GM19463 (cell line): Measurements from ENCODE around the gene XYLT2.
"Not testable (repeated sequence)": the region's sequence is repeated elsewhere in the genome, so short reads cannot be mapped to it uniquely, and the experiment has no call there.

Source experiments
- ATAC-seq: cut with Tn5 transposase; IDR thresholded peaks from one replicate; pipeline ENCODE4 v1.9.1; 2021; ENCODE audit warnings: mild to moderate bottlenecking, moderate library complexity; ENCODE audit not compliant: unreplicated experiment

Gene XYLT2

GRCh38 chr17:50319306-50320004, 26.5 kb upstream of the XYLT2 start:
- ATAC-seq, result no peak

GRCh38 chr17:50322271-50322670, 23.7 kb upstream of the XYLT2 start:
- ATAC-seq, result no peak

DNA sequence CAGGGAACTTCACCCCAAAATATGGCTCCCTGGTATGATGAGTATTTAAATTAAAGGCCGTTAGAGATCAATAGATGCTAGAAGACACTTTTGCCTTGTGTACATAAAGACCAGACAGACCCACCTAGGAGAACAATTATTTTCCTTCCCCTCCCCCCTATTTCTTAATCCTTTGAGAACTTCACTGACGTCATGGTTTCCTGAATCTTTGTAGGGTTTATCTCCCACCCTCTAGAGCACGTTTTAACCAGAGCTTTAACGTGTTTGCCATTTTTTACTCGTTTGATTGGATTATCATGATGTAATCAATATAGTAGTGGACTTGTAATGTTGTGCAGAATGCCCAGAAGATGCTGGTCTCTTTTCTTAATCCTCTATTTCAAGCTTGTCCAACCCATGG, 22.9 kb upstream of the XYLT2 start:
- no peak for ATAC-seq

DNA sequence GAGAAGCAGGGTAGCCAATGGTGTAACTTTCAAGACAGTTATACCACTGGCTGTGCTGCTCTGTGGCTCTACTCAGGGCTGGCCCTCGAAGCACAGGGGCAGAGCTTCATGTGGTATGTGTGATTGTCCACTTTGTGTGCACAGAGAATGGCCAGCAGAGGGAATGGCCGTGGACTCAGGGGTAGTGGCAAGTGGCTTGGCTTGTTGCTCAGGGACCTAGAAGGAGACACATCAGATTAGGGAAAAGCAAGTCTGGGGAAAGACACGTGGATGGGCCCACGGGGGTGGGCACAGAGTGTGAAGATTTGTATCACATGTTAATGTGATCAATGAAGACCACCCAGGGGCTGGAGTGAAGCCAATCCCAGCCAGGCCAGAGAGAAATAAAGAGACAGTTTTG, 20.0 kb upstream of the XYLT2 start:
- no peak for ATAC-seq

- ATAC-seq, result peak; percentile 51
Measured at GRCh38 chr17:50326831-50327364, 19.0 kb upstream of the XYLT2 start.

DNA sequence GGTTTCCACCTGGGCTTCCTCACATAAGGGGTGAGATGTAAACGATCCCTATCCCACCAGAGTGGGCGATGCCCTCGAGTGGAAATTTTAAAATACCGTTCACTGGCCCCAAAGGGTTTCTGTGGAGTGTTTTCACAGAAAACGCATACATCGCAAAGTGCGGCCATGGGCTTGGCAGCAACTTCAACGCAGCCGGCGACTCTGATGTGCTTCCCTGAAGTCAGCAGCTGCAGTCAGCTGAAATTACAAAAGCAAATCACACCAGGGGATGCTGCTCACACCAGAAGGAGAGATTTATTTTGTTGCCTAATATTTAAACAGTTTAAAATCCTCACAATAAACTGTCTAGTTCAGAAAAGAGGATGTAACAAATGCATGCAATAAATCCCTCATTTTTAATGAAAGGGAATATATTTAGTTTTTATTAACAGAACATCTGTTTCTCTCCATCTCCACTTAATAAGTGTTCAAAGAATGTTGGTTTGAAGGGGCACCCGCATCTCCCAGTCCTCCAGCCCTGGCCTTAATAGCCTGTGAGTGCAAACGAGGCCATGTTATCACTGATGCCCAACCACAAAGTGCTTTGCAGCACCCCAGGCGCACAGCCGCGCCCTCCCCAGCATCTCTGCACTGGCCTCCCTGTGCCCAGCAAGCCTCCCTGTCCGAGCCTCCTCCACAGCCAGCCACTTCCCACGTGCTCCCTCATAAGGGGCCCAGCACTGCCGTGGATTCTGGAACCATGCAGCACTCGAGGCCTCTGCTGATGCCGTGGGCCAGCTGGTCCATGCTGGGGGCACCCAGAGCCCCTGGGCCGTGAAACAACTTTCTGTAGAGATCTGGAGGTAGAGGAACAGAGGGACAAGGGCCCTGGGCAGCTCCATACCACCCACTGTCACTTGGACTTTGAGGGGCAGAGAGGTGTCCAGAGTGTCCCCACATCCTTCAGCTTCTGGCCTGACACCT, 17.3 kb upstream of the XYLT2 start:
- ATAC-seq, result no peak

DNA sequence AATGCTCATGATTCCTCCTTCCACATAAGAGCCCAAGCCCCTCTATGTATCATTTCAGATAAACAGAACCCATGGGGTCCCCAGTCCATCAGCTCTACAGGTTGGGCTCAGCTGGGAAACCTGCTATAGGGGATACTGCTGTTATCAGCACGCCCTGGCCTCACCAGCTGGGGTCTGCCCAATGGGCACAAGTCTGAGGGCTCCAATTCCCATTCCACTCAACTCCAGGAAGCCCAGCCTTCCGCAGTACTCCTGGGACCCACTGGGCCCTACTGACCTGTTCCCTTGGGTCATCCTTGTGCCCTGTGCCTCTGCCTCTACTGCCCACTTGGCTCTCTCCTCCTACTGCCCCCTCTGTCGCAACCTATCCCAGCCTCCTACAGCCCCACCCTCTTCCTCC, 16.2 kb upstream of the XYLT2 start:
- ATAC-seq, result no peak

- ATAC-seq, result no peak
Measured at GRCh38 chr17:50330151-50330775, 15.7 kb upstream of the XYLT2 start.

DNA sequence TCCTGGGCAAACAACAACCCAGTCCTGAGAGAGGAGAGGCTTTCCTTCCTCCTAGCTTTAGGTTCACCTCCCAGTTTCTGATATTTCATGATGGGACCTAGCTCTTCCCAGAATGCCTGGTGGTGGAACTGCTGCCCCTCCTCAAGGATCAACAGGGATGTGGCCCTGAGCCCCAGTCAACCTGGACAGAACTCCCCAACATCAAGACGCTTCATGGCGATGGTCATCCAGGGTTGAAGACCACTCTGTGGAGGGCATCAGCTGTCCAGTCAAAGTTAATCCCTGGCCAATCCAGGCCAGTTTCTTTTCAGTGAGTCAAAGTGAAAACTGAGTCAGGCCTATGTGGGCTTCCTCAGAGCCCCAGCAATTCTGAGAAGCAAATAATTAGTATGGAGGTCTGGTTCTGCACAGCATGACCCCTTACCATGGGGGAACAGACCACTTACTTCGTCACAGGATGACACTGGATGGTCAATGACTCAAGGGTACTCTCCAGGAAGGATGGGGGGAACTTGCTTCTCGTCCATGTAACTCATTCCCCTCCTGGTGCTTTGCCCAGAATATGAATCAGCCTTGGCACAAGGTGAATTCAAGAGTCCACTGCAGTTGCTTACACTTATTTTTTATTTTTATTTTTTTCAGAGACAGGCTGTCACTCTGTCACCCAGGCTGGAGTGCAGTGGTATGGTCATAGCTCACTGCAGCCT, 14.7 kb upstream of the XYLT2 start:
- ATAC-seq, result no peak

- no peak for ATAC-seq
Measured at GRCh38 chr17:50332196-50332595, 13.7 kb upstream of the XYLT2 start.

GRCh38 chr17:50333291-50334057, 12.5 kb upstream of the XYLT2 start:
- not testable (repeated sequence) for ATAC-seq

- ATAC-seq, result no peak
Measured at GRCh38 chr17:50337956-50338355, 8.0 kb upstream of the XYLT2 start.

DNA sequence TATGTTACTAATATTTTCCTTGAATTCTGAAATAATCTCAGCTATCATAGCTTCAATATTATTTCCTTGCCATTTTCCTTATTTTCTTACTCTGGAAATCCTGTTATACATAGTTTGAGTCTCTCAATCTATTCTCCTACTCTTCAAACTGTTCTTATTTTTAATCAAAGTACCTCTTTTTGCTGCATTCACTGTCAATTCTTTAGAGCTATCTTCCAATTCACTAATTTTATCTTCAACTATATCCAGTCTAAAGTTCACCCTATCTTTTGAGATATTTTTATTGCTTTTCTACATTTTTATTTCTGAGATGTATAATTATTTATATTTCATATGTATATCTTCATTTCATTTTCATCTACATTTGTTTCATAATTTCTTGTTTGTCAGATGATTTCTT, 7.3 kb upstream of the XYLT2 start:
- ATAC-seq, result no peak

GRCh38 chr17:50339381-50339780, 6.5 kb upstream of the XYLT2 start:
- no peak for ATAC-seq

DNA sequence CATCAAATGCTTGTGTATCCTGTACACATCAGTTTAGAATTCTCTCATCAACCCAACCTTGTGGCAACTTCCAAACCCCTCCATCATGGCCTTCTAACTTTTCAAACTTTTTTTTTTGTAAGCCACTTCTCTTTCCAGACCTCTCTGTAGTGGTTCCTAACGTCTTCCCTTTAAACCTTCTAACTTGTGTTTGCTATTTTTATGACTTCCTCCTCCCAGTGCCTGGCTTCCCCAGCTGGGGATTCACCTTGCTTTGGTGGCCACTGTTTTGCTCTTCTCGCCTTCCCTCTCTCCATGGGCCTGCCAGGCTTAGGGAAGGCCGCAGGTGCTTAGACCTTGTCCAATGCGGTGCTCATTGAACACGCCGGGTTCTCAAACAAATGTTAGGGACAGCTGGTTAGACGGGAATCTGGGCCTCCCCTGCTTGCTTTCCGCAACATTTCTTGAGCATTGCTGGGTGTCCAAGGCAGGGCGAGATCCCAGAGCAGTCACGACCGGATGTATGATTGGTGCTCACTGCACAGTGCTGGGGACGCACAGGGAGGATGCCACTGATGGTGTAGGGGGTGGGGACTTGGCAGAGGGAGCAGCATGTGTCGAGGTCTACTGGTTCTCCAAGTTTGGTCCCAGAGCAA, 1.1 kb upstream of the XYLT2 start:
- no peak for ATAC-seq

DNA sequence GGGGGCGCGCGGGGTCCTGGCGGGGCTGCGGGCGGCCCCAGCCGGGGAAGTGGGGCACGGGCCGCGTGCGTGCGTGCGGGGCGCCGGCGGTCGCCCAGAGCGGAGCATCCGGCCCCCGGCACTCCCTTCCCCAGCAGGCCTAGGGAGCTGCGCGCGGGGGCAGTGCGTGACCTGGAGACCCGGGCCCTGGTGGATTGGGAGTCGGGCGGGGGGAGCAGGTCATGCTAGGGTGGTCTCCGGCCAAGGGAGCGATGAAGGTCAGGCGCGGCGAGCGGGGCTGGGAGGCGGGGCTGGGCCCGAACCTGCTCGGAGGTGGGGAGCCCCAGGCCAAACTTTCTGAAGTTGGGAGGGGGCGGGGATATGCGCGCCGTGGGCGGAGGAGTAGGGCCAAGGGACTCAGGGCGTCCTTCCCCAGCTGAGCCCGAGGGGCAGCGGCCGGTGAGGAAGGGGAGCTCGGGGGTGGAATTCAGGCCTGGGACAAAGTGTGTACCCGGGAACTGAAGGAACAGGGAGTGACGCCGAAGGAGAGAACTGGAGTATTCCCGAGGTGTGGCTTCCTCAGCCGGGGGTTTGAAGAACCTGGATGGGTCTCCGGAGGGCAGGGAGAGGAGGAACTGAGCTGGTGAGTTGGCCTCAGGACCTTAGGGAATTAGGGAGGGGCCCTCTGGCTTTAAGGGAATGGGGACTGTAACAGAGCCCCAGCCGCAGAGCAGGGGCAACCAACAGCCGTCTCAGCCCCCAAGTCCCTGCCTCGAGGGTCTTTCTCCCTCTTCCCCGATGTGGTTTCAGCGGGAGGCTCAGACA, 589 bp downstream of the XYLT2 start:
- ATAC-seq, result peak; percentile 58

GRCh38 chr17:50347117-50347893, 1.4 kb downstream of the XYLT2 start:
- no peak for ATAC-seq

DNA sequence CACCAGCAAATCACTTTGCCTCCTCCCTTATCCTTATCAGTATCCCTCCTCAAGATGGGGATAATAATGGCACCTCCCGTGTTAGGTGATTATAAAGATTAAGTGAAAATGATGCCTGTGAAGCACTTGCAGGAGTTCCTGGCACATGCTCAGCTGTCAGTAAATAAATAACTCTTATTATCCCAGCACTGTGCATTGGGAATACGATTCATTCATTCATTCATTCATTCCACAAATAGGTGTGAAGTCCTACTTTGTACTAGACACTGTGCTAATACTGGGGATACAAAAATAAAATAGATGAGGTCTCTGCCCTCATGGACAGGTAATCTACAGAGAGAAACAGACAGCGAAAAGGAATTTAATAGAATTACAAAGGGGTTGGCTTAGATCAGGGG, 2.0 kb downstream of the XYLT2 start:
- ATAC-seq, result no peak
